ENCODE results near the gene LYL1.

The LYL1 gene

DNA sequence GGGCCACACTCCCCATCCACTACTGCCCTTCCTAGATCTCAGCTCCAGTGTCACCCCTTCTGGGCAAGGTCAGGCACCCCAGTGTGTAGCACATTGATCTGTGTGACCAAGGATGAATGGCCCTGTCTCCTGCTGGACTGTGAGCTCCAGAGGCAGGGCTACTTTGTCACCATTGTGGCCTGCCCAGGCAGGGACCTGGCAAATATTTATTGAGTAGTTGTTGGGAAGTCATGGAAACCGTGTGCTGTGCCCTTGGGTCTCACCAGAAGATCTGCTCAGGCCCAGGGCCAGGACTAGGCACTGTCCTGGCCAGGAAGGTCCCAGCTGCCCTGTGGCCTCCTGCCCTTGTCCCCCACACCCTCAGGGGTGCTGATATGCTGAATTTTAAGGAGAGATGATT, 25.9 kb upstream of the LYL1 start:
- DNase-seq, result no peak

GRCh38 chr19:13127811-13128575, 25.3 kb upstream of the LYL1 start:
- no peak for DNase-seq

GRCh38 chr19:13127051-13127450, 24.4 kb upstream of the LYL1 start:
- no peak for DNase-seq

DNA sequence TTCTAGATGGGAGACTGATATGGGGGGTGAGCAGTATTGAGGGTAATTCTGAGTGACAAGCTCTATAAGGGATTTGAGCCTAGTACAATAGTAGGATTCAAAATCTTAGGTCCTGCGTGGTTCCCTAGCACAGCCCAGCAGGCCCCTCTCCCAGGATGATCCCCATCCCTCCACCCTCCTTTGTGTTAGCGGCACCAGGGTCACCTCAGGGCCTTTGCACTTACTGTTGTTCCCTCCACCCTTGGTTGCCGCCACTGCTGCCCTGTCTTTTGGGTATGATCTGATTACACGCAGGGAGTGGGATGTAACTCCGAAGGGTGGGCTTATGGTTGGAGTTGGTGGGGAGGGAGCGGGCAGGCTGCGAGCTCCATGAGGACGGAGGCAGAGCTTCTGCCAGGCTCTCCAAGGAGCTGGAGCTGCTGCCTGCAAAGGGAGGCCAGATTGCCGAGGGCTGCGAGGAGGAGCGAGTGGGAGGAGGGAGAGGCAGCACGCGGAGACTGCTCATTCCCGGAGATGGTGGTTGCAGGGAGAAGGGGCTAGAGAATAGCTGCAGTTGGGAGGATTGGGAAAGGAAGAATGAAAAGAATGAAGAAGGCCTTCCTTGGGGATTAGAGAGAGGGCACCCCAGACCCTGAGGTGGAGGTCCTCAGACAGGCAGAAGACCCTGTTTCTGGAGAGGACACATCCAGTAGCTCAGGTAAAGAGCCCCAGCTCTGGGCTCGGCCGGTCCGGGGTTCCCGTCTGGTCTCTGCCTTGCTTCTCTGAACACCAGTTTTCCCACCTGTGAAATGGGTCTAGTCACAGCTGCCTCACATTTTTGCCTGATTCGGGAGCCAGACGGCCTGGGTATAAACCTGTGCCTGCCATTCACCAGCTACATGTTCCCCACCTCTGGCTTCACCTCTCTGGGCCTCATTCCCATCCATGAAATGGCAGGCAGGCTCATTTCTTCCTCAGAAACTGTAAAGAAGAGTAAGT, 20.6 kb upstream of the LYL1 start:
- DNase-seq, result no peak

DNA sequence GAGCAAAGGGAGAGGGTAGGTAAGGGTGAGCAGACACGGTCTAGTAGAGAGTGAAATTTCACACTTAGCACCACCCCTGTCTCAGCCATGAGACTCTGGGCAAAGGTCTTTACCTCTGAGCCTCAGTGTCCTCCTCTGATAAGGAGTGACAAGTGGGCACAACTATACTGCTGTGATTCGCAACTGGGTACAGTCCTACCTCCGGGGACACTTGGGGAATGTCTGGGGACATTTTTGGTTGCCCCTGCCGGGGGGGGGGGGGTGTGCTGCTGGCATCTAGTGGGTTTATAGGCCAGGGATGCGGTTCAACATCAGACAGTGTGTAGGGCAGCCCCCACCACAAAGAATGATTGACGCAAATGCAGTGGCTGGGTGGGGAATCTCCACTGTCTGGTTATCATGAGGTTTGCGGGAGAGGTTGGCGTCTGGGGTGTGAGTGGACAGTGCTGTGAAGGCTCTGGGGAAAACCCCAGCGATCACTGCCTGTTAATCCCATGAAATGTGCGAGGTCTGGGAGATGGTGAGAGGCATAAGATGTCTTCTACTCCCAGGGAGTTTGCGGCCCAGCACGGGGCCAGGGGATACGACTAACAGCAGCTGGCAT, 19.7 kb upstream of the LYL1 start:
- no peak for DNase-seq

GRCh38 chr19:13121551-13122274, 19.1 kb upstream of the LYL1 start:
- no peak for DNase-seq

DNA sequence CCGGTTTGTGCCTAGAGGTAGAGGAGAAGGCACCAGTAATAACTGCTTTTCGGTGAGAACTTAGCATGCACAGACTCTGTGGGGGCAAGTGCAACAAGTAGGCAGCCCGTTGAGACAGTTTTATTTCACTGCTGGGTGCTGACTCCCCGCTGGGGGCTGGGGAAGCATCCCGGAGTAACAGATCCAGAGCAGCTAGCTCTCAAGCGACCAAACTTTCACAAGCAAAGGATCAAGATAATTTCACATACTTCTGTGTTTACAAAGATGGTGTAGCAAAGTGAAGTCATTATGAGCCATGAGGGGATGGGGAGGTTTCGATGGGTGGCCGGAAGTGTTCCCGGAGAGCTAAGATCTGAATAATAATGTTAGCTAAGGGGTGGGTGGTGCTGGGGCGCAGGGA, 18.2 kb upstream of the LYL1 start:
- DNase-seq, result no peak

GRCh38 chr19:13120031-13120430, 17.4 kb upstream of the LYL1 start:
- no peak for DNase-seq

GRCh38 chr19:13119627-13120026, 17.0 kb upstream of the LYL1 start:
- DNase-seq, result no peak

DNA sequence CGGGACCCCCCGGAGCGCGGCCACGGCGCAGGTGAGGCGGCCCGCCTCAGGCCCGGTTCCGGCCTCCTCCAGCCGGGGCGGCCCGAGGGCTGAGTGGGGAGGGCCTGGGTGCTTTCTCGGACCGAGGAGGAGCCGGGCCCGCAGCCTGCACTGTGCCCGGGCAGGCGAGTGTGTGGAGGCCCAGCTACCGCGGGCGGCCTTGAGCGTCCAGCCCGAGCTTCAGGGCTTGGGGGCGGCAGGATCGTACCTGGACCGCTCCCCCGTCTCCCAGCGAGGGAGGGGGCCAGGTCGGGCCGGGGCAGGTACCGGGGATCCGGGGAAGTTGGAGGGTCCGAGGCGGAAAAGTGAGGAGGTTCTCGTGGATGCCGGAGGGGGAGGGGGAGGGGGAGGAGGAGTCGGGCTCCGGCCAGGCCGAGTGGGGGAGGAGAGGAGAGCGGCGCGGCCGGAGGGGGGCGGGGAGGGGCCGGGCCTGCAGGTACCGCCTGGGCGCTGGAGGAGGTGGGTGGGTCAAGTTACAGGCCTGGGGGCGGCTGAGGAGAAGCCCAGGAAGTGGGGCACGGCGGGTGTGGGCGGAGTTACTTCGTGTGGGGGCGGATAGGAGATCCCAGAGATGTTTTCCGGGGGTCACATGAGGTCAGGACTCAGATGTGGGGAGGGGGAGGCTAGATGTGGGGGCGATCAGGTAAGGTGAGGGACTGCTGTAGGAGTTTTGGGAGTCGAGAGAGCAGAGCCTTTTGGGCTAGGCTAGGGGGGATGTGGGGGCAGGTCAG, 16.0 kb upstream of the LYL1 start:
- peak; percentile 49 for DNase-seq

GRCh38 chr19:13117772-13118423, 15.2 kb upstream of the LYL1 start, which contains the start of gene NACC1:
NACC1 (plus strand) TSS chr19:13118264; CDS start chr19:13135208, 16,944 bp downstream.
- peak; percentile 91 for DNase-seq

DNA sequence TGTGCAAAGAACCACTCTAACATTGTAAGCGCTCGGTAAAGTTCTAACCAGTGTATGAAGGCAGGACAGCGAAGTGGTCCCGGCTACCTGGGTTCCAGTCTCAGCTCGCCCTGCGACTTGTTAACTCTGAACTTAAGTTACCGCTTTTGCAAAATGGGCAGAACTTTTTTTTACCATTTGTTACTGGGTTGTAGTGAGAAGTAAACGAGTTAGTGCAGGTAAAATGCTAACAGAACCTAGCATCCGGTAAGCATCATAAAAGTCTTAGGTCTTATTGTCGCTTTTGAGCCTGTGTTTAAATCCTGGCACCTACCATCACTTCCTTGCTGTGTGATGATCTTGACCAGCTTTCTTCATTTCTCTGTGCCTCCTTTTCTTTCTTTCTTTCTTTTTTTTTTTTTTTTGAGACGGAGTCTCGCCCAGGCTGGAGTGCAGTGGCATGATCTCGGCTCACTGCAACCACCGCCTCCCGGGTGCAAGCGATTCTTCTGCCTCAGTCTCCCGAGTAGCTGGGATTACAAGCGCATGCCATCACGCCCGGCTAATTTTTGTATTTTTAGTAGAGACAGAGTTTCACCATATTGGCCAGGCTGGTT, 14.6 kb upstream of the LYL1 start:
- no peak for DNase-seq

DNA sequence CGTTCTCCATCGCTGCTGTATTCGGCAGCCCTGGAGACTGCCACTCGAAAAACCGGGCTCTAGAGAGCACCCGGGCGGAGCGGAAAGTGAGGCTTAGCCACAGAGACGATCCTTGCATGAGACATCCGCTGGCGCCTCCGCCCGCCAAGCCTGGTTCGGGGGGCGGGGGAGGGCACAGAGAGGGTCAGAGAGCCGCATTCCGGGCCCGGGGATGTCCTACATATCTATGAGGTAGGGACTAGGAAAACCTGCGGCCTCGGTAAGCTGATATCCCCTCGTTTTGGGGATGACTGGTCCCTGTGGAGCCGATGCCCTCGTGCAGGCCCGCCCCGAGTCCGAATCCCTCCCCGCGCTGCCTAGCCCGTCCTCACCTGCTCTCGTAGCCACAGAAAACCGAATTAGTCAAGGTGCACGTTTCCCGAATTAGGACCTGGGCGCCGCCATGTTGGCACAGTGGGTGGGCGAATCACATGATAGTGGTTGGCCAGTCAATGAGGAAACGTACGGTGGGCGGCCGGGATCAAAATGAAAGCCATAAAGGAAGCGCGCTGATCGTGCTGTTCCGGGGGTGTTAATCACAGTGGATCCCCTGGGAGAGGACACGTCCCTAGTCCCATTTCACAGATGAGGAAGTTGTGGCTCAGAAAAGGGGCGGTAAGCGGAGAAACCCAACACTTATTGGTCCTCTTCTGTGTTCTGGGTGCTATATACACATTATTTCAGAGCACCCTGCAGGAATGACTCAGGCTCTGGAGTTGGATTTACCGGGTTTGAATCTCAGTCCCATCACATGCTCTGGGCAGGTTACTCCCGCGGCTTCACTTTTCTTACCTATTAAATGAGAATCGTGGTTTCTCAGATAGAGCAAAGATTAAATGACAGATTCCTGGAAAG, 13.9 kb upstream of the LYL1 start, which contains the start of gene TRMT1:
Gene TRMT1 (minus strand): TSS at position 459 of the 894 bp plus-strand sequence. CDS start 341 bp downstream, at position 118.
- peak; percentile 87 for DNase-seq

GRCh38 chr19:13115936-13116281, 13.3 kb upstream of the LYL1 start:
- no peak for DNase-seq

DNA sequence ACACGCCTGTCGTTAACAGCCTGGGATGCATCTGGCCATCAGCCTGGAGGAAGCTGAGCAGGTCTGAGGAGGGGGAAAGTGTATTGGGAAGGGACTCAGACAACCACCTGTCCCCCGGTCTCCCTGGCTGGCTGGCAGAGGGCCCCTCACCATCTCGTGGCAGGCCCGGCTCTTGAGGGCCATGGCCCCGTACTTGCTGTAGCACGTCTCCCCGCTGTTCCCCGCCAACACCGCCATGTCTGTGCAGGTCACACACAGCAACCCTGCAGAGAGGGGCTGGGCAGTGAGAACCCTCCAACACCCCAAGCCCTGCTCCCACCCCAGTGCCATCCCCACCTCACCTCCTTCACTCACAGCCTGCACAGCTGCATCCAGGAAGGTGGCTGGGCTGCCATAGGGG, 9.9 kb upstream of the LYL1 start:
- no peak for DNase-seq

GRCh38 chr19:13110099-13110610, 7.5 kb upstream of the LYL1 start:
- no peak for DNase-seq

DNA sequence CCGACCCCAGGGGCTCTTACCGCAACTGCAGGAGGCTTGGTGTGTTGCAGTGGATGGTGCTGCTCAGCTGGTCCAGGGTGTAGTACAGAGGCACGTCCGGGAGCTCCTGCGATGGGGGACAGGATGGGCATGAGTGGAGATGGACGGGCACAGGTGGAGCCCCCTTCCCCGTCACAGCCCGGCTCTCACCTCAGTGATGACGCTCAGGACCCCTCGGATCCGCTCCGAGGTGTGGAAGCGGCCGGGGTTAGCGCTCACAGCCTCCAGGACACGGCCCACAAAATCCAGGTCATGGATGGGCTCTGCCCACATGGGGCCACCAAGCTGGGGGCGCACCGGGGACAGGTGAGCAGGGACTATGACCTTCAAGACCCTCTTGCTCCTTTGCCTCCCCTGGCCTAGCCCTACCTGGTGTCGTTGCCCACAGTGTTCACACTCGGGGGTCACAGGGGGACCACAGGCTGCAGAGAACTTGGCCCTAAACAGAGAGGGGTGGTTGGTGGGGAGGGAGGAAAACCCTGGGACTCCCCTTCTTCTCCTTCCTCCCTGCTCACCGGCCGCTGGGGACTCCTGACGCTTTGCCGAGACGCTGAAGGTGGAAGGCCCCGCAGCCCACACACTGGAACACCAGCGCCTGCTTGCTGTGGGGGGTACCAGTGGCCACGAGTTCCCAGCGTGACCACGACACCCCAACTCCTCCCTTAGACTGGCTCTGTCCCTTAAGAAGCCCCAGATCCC, 6.9 kb upstream of the LYL1 start:
- DNase-seq, result no peak

DNA sequence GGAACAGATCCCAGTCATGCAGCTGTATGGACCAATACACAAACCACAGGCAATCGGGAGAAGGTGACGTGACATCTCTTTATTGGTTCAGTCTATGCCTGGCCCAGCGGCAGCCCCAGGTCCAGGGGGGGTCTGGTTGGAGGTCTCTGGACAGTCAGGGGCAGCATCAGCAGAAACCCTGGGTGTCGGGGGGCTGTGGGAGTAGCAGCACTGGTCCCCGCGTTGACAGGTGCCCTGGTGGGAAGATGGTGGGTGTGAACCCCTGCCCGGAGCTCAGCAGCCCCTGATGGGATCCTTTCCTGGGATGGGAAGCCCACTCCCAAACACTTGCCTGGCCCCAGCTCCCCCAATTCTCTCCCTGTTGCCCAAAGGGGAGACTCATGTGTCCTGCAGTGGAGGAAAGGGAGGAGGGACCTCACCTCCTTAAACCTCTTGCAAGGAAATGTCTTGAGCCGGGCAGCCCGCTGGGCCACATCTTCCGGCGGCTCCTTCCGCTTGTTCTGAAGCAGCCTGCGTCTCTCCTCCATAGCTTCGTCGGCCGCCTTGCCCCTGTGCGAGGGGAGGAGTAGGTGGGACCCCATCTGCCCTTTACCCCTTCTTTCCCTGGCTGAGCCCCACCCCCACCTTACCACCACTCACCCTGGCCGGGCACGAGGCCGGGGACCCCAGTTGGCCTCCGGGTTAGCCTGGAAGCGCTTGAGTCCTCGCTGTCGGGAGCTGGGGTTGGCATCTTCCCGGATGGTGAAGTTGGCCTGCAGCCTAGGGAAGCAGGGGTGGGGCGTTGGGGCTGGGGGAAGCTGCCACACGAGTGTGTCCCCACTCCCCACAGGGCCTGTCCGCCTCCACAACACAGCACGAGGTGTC, 2.4 kb upstream of the LYL1 start:
- peak; percentile 56 for DNase-seq
